Measurements from ENCODE around the gene PHACTR2. TPM values are rescaled to one million over a fixed set of nuclear protein-coding genes. Genes with fewer than 3 reads are reported as not detected.
"Not testable (repeated sequence)": the region's sequence is repeated elsewhere in the genome, so short reads cannot be mapped to it uniquely, and the experiment has no call there.

Gene PHACTR2
- total RNA-seq, 1 experiment from 2014 or later: 20.7 TPM

DNA sequence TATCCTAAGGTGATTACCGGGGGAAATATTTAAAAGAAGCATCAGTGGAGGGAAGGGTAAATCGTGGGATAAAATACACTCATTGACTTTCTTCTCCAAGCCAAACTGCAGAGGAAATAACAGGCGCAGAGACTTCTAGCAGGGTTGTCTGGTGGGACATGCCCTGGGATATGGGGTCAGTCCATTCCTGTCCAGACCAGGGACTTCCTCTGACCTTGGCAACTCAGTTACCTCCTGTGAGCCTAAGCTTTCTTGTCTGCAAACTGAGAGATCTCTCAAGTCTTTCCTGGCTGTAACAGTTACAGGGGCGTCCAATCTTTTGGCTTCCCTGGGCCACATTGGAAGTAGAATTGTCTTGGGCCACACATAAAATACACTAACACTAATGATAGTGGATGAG is 21.7 kb upstream of the PHACTR2 start:
- BruUV-seq (replicated peaks): no TSS peak
- peaks cover 2% of the 10 kb centered on the region for H3K9me3 Mint-ChIP-seq (ENCODE audit: low read depth, unreplicated experiment)
- H3K36me3 Mint-ChIP-seq (ENCODE audit: insufficient read depth, unreplicated experiment): no peaks in the 10 kb centered on the region

DNA sequence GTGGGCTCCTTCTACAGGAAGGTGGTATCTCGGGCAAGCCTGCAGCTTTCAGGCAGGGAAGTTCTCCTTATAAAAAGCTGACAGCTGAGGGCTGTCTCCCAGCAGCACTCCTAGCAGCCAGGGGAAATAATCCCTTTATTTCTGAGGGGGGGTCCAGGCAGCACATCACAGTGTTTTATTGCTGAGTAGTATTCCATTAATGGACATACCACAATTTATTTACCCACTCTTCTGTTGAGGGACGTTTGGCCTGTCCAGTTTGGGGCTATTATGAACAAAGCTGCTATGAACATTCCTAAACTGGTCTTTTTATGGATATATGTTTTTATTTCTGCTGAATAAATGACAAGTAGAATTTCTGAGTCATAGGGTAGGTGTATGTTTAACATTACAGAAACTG is 20.0 kb upstream of the PHACTR2 start:
- Mint-ChIP-seq H3K4me1 (ENCODE audit: low read depth, unreplicated experiment) (no peaks in the 10 kb centered on the region), H3K27ac (ENCODE audit: unreplicated experiment) (no peak overlapping the region), H3K36me3 (ENCODE audit: insufficient read depth, unreplicated experiment) (no peaks in the 10 kb centered on the region), H3K4me3 (ENCODE audit: low read depth, unreplicated experiment) (no peak overlapping the region), H3K9me3 (ENCODE audit: low read depth, unreplicated experiment) (peaks cover 2% of the 10 kb centered on the region), H3K27me3 (ENCODE audit: unreplicated experiment) (no peaks in the 10 kb centered on the region)
- CTCF ChIA-PET: no interaction called here
- TF ChIP-seq, protein P1, sequence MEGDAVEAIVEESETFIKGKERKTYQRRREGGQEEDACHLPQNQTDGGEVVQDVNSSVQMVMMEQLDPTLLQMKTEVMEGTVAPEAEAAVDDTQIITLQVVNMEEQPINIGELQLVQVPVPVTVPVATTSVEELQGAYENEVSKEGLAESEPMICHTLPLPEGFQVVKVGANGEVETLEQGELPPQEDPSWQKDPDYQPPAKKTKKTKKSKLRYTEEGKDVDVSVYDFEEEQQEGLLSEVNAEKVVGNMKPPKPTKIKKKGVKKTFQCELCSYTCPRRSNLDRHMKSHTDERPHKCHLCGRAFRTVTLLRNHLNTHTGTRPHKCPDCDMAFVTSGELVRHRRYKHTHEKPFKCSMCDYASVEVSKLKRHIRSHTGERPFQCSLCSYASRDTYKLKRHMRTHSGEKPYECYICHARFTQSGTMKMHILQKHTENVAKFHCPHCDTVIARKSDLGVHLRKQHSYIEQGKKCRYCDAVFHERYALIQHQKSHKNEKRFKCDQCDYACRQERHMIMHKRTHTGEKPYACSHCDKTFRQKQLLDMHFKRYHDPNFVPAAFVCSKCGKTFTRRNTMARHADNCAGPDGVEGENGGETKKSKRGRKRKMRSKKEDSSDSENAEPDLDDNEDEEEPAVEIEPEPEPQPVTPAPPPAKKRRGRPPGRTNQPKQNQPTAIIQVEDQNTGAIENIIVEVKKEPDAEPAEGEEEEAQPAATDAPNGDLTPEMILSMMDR (IDR thresholded peaks at IDR 0.05; ENCODE audit: unreplicated experiment): no peak
- BruUV-seq (replicated peaks): no TSS peak
- DNase-seq: no peak
- intact Hi-C loops (cut with micrococcal nuclease; ENCODE audit: unreplicated experiment): no loop called here

More for the DNA sequence above, 21.7 kb upstream of the PHACTR2 start:
- TF ChIP-seq, protein P1 (IDR thresholded peaks at IDR 0.05; ENCODE audit: unreplicated experiment): no peak
- Mint-ChIP-seq H3K27ac (ENCODE audit: unreplicated experiment) (no peak overlapping the region), H3K4me3 (ENCODE audit: low read depth, unreplicated experiment) (no peak overlapping the region), H3K4me1 (ENCODE audit: low read depth, unreplicated experiment) (no peaks in the 10 kb centered on the region), H3K27me3 (ENCODE audit: unreplicated experiment) (no peaks in the 10 kb centered on the region)
- intact Hi-C loops (cut with micrococcal nuclease; ENCODE audit: unreplicated experiment): no loop called here
- CTCF ChIA-PET: no interaction called here
- DNase-seq: no peak

DNA sequence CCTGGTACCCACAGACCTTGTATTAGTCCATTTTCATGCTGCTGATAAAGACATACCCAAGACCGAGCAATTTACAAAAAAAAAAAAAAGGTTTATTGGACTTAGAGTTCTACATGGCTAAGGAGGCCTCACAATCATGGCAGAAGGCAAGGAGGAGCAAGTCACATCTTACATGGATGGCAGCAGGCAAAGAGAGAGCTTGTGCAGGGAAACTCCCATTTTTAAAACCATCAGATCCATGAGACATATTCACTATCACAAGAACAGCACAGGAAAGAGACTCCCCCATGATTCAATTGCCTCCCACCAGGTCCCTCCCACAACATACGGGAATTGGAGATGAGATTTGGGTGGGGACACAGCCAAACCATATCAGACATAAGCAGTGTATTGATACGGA is 17.6 kb upstream of the PHACTR2 start:
- intact Hi-C loops (cut with micrococcal nuclease; ENCODE audit: unreplicated experiment); DNase-seq; H3K27ac Mint-ChIP-seq (ENCODE audit: unreplicated experiment); H3K36me3 Mint-ChIP-seq (ENCODE audit: insufficient read depth, unreplicated experiment); H3K27me3 Mint-ChIP-seq (ENCODE audit: unreplicated experiment); H3K9me3 Mint-ChIP-seq (ENCODE audit: low read depth, unreplicated experiment); H3K4me3 Mint-ChIP-seq (ENCODE audit: low read depth, unreplicated experiment); CTCF ChIA-PET; BruUV-seq (replicated peaks); H3K4me1 Mint-ChIP-seq (ENCODE audit: low read depth, unreplicated experiment): not testable (repeated sequence)

DNA sequence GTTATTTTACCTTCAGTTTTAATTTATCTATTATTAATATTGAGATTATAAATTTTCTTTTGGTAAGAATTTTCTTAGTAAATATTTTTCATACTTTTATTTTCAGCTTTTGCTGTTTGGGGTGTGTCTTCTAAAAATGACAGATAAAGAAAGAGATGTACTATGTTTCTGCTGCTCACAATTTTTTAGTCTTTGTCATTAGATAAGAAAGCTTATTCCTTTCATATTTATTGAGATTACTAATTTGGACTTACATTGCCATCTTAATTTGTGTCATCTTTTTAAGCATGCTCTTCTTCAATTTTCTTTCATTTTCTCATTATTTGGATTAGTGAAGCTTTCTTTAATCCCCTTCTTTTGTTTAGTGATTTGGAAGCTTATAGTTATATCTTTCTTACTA is 13.6 kb upstream of the PHACTR2 start:
- no peak overlapping the region for H3K4me3 Mint-ChIP-seq (ENCODE audit: low read depth, unreplicated experiment)
- H3K4me1 Mint-ChIP-seq (ENCODE audit: low read depth, unreplicated experiment): no peaks in the 10 kb centered on the region
- TF ChIP-seq, protein P1 (IDR thresholded peaks at IDR 0.05; ENCODE audit: unreplicated experiment): no peak
- BruUV-seq (replicated peaks): no TSS peak
- peaks cover 6% of the 10 kb centered on the region for H3K9me3 Mint-ChIP-seq (ENCODE audit: low read depth, unreplicated experiment)
- intact Hi-C loops (cut with micrococcal nuclease; ENCODE audit: unreplicated experiment): no loop called here
- no peak for DNase-seq
- H3K27ac Mint-ChIP-seq (ENCODE audit: unreplicated experiment): no peak overlapping the region
- no peaks in the 10 kb centered on the region for H3K27me3 Mint-ChIP-seq (ENCODE audit: unreplicated experiment)
- CTCF ChIA-PET: no interaction called here
- no peaks in the 10 kb centered on the region for H3K36me3 Mint-ChIP-seq (ENCODE audit: insufficient read depth, unreplicated experiment)

DNA sequence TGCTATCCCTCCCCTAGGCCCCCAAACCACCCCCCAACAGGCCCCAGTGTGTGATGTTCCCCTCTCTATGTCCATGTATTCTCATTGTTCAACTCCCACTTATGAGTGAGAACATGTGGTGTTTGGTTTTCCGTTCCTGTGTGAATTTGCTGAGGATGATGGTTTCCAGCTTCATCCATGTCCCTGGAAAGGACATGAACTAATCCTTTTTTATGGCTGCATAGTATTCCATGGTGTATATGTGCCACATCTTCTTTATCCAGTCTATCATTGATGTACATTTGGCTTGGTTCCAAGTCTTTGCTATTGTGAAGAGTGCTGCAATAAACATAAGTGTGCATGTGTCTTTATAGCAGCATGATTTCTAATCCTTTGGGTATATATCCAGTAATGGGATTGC is 11.8 kb upstream of the PHACTR2 start:
- H3K4me1 Mint-ChIP-seq (ENCODE audit: low read depth, unreplicated experiment); CTCF ChIA-PET; H3K4me3 Mint-ChIP-seq (ENCODE audit: low read depth, unreplicated experiment); intact Hi-C loops (cut with micrococcal nuclease; ENCODE audit: unreplicated experiment); H3K27me3 Mint-ChIP-seq (ENCODE audit: unreplicated experiment); H3K36me3 Mint-ChIP-seq (ENCODE audit: insufficient read depth, unreplicated experiment); H3K27ac Mint-ChIP-seq (ENCODE audit: unreplicated experiment); BruUV-seq (replicated peaks); DNase-seq; H3K9me3 Mint-ChIP-seq (ENCODE audit: low read depth, unreplicated experiment): not testable (repeated sequence)

DNA sequence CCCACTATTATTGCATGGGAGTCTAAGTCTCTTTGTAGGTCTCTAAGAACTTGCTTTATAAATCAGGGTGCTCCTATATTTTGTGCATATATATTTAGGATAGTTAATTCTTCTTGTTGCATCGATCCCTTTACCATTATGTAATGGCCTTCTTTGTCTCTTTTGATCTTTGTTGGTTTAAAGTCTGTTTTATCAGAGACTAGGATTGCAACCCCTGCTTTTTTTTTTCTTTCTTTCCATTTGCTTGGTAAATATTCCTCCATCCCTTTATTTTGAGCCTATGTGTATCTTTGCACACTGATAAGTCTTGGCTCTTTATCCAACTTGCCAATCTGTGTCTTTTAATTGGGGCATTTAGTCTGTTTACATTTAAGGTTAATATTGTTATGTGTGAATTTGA is 8.3 kb upstream of the PHACTR2 start:
- H3K4me3 Mint-ChIP-seq (ENCODE audit: low read depth, unreplicated experiment); DNase-seq; H3K27ac Mint-ChIP-seq (ENCODE audit: unreplicated experiment); BruUV-seq (replicated peaks); H3K4me1 Mint-ChIP-seq (ENCODE audit: low read depth, unreplicated experiment); H3K9me3 Mint-ChIP-seq (ENCODE audit: low read depth, unreplicated experiment); CTCF ChIA-PET; H3K27me3 Mint-ChIP-seq (ENCODE audit: unreplicated experiment); intact Hi-C loops (cut with micrococcal nuclease; ENCODE audit: unreplicated experiment); H3K36me3 Mint-ChIP-seq (ENCODE audit: insufficient read depth, unreplicated experiment): not testable (repeated sequence)

All from Calu3 (cell line).